H1 (cell line): Measurements from ENCODE around the gene GPC6. TPM values are rescaled to one million over a fixed set of nuclear protein-coding genes. Genes with fewer than 3 reads are reported as not detected.

Source experiments
- CTCF ChIA-PET: fragments of 300-600 bp; sonication (Branson Sonifier 250); formaldehyde crosslinking; loops from one replicate; lab custom pipeline; 2021; ENCODE audit not compliant: partially characterized antibody; lab: Charles Lee
- POLR2A ChIA-PET: fragments of 300-600 bp; sonication (Branson Sonifier 250); formaldehyde crosslinking; loops from one replicate; lab custom pipeline; 2021; ENCODE audit warnings: inconsistent platforms; ENCODE audit not compliant: partially characterized antibody; lab: Charles Lee
- DNase-seq, 2 experiments: peaks; one replicate each; pipeline versions ENCODE4 v3.0.0 to v3.0.0-alpha.2; 2010 to 2022; ENCODE audit warnings: low spot score in 2 of 2, low read depth in 1 of 2, mixed read lengths in 1 of 2
- FAIRE-seq: peaks from 2 replicates; lab custom pipeline; 2011; peaks lifted over from hg19 to GRCh38; lab: Jason Lieb, UNC
- H2AFZ ChIP-seq: 2 replicates; pipeline ENCODE4 v1.8.1; 2012; ENCODE audit warnings: low read length, inconsistent platforms
- H2AK5ac ChIP-seq: 2 replicates; pipeline ENCODE4 v1.6.1; 2013; ENCODE audit warnings: low read depth, low read length
- H2BK120ac ChIP-seq: replicated peaks from 2 replicates; pipeline ENCODE3; 2013; ENCODE audit warnings: low read depth, low read length, inconsistent platforms
- H2BK12ac ChIP-seq: 2 replicates; pipeline ENCODE4 v1.6.1; 2013; ENCODE audit warnings: low read depth, low read length
- H2BK15ac ChIP-seq: 2 replicates; pipeline ENCODE4 v1.6.1; 2013; ENCODE audit warnings: low read length
- H2BK20ac ChIP-seq: 2 replicates; pipeline ENCODE4 v1.6.1; 2013; ENCODE audit warnings: low read length
- H2BK5ac ChIP-seq: 2 replicates; pipeline ENCODE4 v1.6.1; 2013; ENCODE audit warnings: low read depth, low read length
- H3K14ac ChIP-seq: 2 replicates; pipeline ENCODE4 v1.6.1; 2013; ENCODE audit warnings: inconsistent platforms; ENCODE audit not compliant: insufficient read length
- H3K18ac ChIP-seq: 2 replicates; pipeline ENCODE4 v1.6.1; 2013; ENCODE audit warnings: low read length; ENCODE audit errors: extremely low read depth
- H3K23ac ChIP-seq: 2 replicates; pipeline ENCODE4 v1.6.1; 2013; ENCODE audit warnings: inconsistent platforms; ENCODE audit not compliant: insufficient read length
- H3K23me2 ChIP-seq: 2 replicates; pipeline ENCODE4 v1.6.1; 2013; ENCODE audit warnings: low read depth, low read length
- H3K27ac ChIP-seq: 2 replicates; pipeline ENCODE4 v1.6.1; 2011; ENCODE audit warnings: low read depth, low read length, inconsistent platforms
- H3K27me3 ChIP-seq, 4 experiments: replicated peaks in 1 of 4; 1 replicate in 1 of 4; 2 replicates in 3 of 4; pipeline versions ENCODE4 v1.6.1 to v1.8.1; 2011 to 2013; ENCODE audit warnings: low read length in 3 of 4, mild to moderate bottlenecking in 3 of 4, inconsistent platforms in 2 of 4, mixed read lengths in 2 of 4, moderate library complexity in 1 of 4; ENCODE audit not compliant: control insufficient read depth in 3 of 4, insufficient read depth in 3 of 4; ENCODE audit errors: extremely low read depth in 1 of 4
- H3K36me3 ChIP-seq, 4 experiments: 2 replicates each; pipeline versions ENCODE4 v1.6.1 to v1.8.1; 2011 to 2013; ENCODE audit warnings: mild to moderate bottlenecking in 4 of 4, low read length in 3 of 4, moderate library complexity in 2 of 4, control low read depth in 1 of 4, inconsistent platforms in 1 of 4; ENCODE audit not compliant: insufficient read depth in 4 of 4, control insufficient read depth in 2 of 4
- H3K4ac ChIP-seq: replicated peaks from 2 replicates; pipeline ENCODE3; 2013; ENCODE audit warnings: low read length, low read depth, mixed read lengths, inconsistent platforms; ENCODE audit not compliant: insufficient read length
- H3K4me1 ChIP-seq, 4 experiments: replicated peaks in 1 of 4; 1 replicate in 1 of 4; 2 replicates in 3 of 4; pipeline versions ENCODE4 v1.6.1 to v1.8.1; 2011 to 2013; ENCODE audit warnings: low read length in 3 of 4, inconsistent platforms in 2 of 4, mixed read lengths in 1 of 4; ENCODE audit not compliant: insufficient read depth in 4 of 4, control insufficient read depth in 3 of 4
- H3K4me2 ChIP-seq, 2 experiments: 2 replicates each; pipeline versions ENCODE4 v1.6.1 to v1.8.1; 2011 to 2013; ENCODE audit warnings: low read depth in 2 of 2, low read length in 2 of 2, control low read depth in 1 of 2, inconsistent platforms in 1 of 2, mild to moderate bottlenecking in 1 of 2; ENCODE audit not compliant: insufficient read depth in 1 of 2
- H3K4me3 ChIP-seq, 4 experiments: fragments of 200-600, 300-600 bp in 1 of 4; sonication (generic), shearing (Covaris generic), sonication (Bioruptor Twin) in 1 of 4; 2 replicates each; pipeline versions ENCODE4 v1.5.1 to v1.8.1; 2011 to 2016; ENCODE audit warnings: low read length in 4 of 4, low read depth in 3 of 4, control low read depth in 2 of 4, inconsistent platforms in 2 of 4, mild to moderate bottlenecking in 2 of 4, mixed read lengths in 1 of 4, moderate library complexity in 1 of 4; ENCODE audit not compliant: insufficient read depth in 2 of 4; ENCODE audit errors: extremely low read depth in 1 of 4
- H3K56ac ChIP-seq: replicated peaks from 2 replicates; pipeline ENCODE3; 2013; ENCODE audit warnings: low read depth, mild to moderate bottlenecking, mixed read lengths, low read length, inconsistent platforms; ENCODE audit not compliant: insufficient read length
- H3K79me1 ChIP-seq: 2 replicates; pipeline ENCODE4 v1.6.1; 2013; ENCODE audit warnings: low read depth, low read length, control low read depth
- H3K79me2 ChIP-seq, 2 experiments: 2 replicates each; pipeline versions ENCODE4 v1.6.1 to v1.8.1; 2012 to 2013; ENCODE audit warnings: low read length in 2 of 2, mild to moderate bottlenecking in 2 of 2, inconsistent platforms in 1 of 2; ENCODE audit not compliant: insufficient read depth in 2 of 2, control insufficient read depth in 1 of 2
- H3K9ac ChIP-seq, 4 experiments: replicated peaks in 1 of 4; 1 replicate in 1 of 4; 2 replicates in 3 of 4; pipeline versions ENCODE4 v1.6.1 to v1.8.1; 2011 to 2013; ENCODE audit warnings: low read depth in 3 of 4, low read length in 3 of 4, control low read depth in 2 of 4, mild to moderate bottlenecking in 2 of 4, moderate library complexity in 2 of 4, inconsistent platforms in 1 of 4; ENCODE audit errors: extremely low read depth in 1 of 4
- H3K9me3 ChIP-seq, 2 experiments: 2 replicates each; pipeline versions ENCODE4 v1.6.1 to v1.8.1; 2012 to 2013; ENCODE audit warnings: mild to moderate bottlenecking in 2 of 2, moderate library complexity in 2 of 2, control low read depth in 1 of 2, inconsistent platforms in 1 of 2, low read depth in 1 of 2, low read length in 1 of 2, mixed read lengths in 1 of 2; ENCODE audit not compliant: insufficient read depth in 2 of 2
- H4K20me1 ChIP-seq, 2 experiments: replicated peaks in 1 of 2; 2 replicates each; pipeline versions ENCODE3 to v1.8.1; 2011 to 2013; ENCODE audit warnings: inconsistent platforms in 2 of 2, low read length in 2 of 2, mild to moderate bottlenecking in 1 of 2; ENCODE audit not compliant: insufficient read depth in 2 of 2, control insufficient read depth in 1 of 2
- H4K5ac ChIP-seq: 2 replicates; pipeline ENCODE4 v1.6.1; 2013; ENCODE audit warnings: low read length, low read depth, mixed read lengths, inconsistent platforms; ENCODE audit not compliant: insufficient read length
- H4K8ac ChIP-seq: 2 replicates; pipeline ENCODE4 v1.8.0; 2013; ENCODE audit warnings: mild to moderate bottlenecking, moderate library complexity, low read length, inconsistent platforms; ENCODE audit not compliant: insufficient read depth; ENCODE audit errors: extremely low read depth
- H4K91ac ChIP-seq: replicated peaks from 2 replicates; pipeline ENCODE3; 2013; ENCODE audit warnings: low read length, mixed read lengths, inconsistent platforms; ENCODE audit not compliant: insufficient read length
- CBX5 ChIP-seq: fragments of 300-800, 300-1000 bp; sonication (generic); IDR thresholded peaks from 2 replicates; pipeline ENCODE4 v1.7.1; 2016; ENCODE audit warnings: antibody characterized with exemption, low read length, low read depth
- GTF2F1 ChIP-seq: IDR thresholded peaks from 2 replicates; pipeline ENCODE4 v1.6.1; 2012; ENCODE audit warnings: low read depth, low read length, improper control_type of control experiment, borderline replicate concordance
- NANOG ChIP-seq: IDR thresholded peaks from 2 replicates; pipeline ENCODE4 v1.6.1; 2011; ENCODE audit warnings: low read length, low read depth, mild to moderate bottlenecking, inconsistent platforms; ENCODE audit not compliant: insufficient read depth, poor library complexity, severe bottlenecking
- PHF8 ChIP-seq: fragments of 200-600 bp; sonication (generic); conservative IDR thresholded peaks from 2 replicates; pipeline ENCODE4 v1.7.1; 2012; ENCODE audit warnings: low read depth, mild to moderate bottlenecking, inconsistent platforms, low read length, moderate library complexity
- POLR2AphosphoS5 ChIP-seq: IDR thresholded peaks from 2 replicates; pipeline ENCODE4 v1.6.1; 2011; ENCODE audit warnings: low read depth, low read length
- RAD21 ChIP-seq, 2 experiments: IDR thresholded peaks in 1 of 2; conservative IDR thresholded peaks in 1 of 2; 2 replicates each; pipeline ENCODE4 v1.6.1; 2011; ENCODE audit warnings: low read depth in 2 of 2, low read length in 2 of 2, improper control_type of control experiment in 1 of 2, inconsistent platforms in 1 of 2, mild to moderate bottlenecking in 1 of 2, moderate library complexity in 1 of 2
- RNF2 ChIP-seq: fragments of 200-900, 300-1000 bp; sonication (generic); IDR thresholded peaks from 2 replicates; pipeline ENCODE4 v1.7.1; 2016; ENCODE audit warnings: borderline replicate concordance, low read depth, mild to moderate bottlenecking, antibody characterized with exemption, low read length; ENCODE audit not compliant: poor library complexity, severe bottlenecking; ENCODE audit errors: missing control alignments
- WGBS, 2 experiments: shearing (Covaris generic) in 1 of 2; methylation state at CpG; one replicate each; pipeline versions ENCODE4 v1.1.6 to v1.1.7; 2013 to 2015; ENCODE audit warnings: low lambda C conversion rate in 2 of 2, mixed read lengths in 2 of 2, inconsistent platforms in 1 of 2, low coverage in 1 of 2, missing lambda C conversion rate in 1 of 2; ENCODE audit not compliant: insufficient replicate concordance in 2 of 2, insufficient coverage in 1 of 2, insufficient read length in 1 of 2; ENCODE audit errors: extremely low coverage in 1 of 2, missing lambda C conversion rate in 1 of 2; 5-methylcytosine and 5-hydroxymethylcytosine counted together
- polyA plus RNA-seq, 7 experiments: library from polyadenylated mRNA; depleted of rRNA in 3 of 7; stranded (reverse) in 5 of 7; unstranded in 2 of 7; fragments of >200 nt in 5 of 7; fragments of 200-250 nt in 2 of 7; gene quantifications; 1 replicate in 5 of 7; 2 replicates in 1 of 7; 4 replicates in 1 of 7; pipeline versions ENCODE4 v1.2.1 to v1.2.3, GENCODE V29; 2011 to 2013; ENCODE audit warnings: missing spikeins in 2 of 7, mixed read lengths in 2 of 7
- total RNA-seq: library from RNA; stranded (reverse); fragmentation: NEBNext Ultra II Directional; extraction: Animal tissue kit (Norgen Biotek cat#: 25700); gene quantifications from 2 replicates; pipeline ENCODE4 v1.2.1, GENCODE V29; 2021

Gene GPC6
- total and polyA plus RNA-seq, 2 of the 8 experiments (the other 6 are each of a cell fraction or from before 2014, with no cell fraction given): 5.4 to 12.0 TPM

GRCh38 chr13:94176561-94176960 lies 950.0 kb downstream of the GPC6 start:
- DNase-seq (no peak), FAIRE-seq (no peak)
- Histone ChIP-seq H2AK5ac (no peak overlapping the region), H3K18ac (no peak overlapping the region), H2BK120ac (no peak overlapping the region), H3K4ac (no peak overlapping the region), H3K27me3 (no peaks in the 10 kb centered on the region), H2BK20ac (no peak overlapping the region), H4K5ac (no peak overlapping the region), H2BK5ac (no peak overlapping the region), H3K56ac (no peak overlapping the region), H3K27ac (no peak overlapping the region), H4K20me1 (no peaks in the 10 kb centered on the region), H2BK15ac (no peak overlapping the region), H3K4me3 (no peak overlapping the region), H2AFZ (no peak overlapping the region), H3K4me2 (no peak overlapping the region), H3K4me1 (peaks cover 0 to 4% (median 2%) of the 10 kb centered on the region in 4 experiments; a peak in 3 of 7 replicates), H3K36me3 (no peaks in the 10 kb centered on the region), H3K23ac (no peak overlapping the region), H3K23me2 (no peaks in the 10 kb centered on the region), H4K8ac (no peak overlapping the region), H3K14ac (no peak overlapping the region), H3K79me2 (no peaks in the 10 kb centered on the region), H2BK12ac (no peak overlapping the region), H3K9ac (no peak overlapping the region), H3K9me3 (no peaks in the 10 kb centered on the region), H4K91ac (no peak overlapping the region), H3K79me1 (no peaks in the 10 kb centered on the region)
- WGBS, 2 experiments: 86% methylated on average over 4 of the region's 4 CpGs; no CpG with 5 or more reads in 1 of the 2 experiments
- TF ChIP-seq PHF8 (no peak), CBX5 (no peak), POLR2AphosphoS5 (no peak), RAD21 (IDR thresholded peaks at IDR 0.05 in 1 of 2, conservative IDR thresholded peaks at IDR 0.05 in 1 of 2; ENCODE audit: low read depth in 2 of 2, low read length in 2 of 2) (no peak), RNF2 (no peak), NANOG (no peak), GTF2F1 (no peak)
- POLR2A ChIA-PET: no interaction called here
- CTCF ChIA-PET: no interaction called here
